ENCODE data around the gene CDKAL1.
"Not testable (repeated sequence)": the region's sequence is repeated elsewhere in the genome, so short reads cannot be mapped to it uniquely, and the experiment has no call there.

Gene CDKAL1

GRCh38 chr6:21073318-21073839, 539.1 kb downstream of the CDKAL1 start:
- DNase-seq (ENCODE audit: low read depth) = no peak

GRCh38 chr6:21074484-21074883, 540.2 kb downstream of the CDKAL1 start:
- no peak for DNase-seq (ENCODE audit: low read depth)

- no peak for DNase-seq (ENCODE audit: low read depth)
Observed at GRCh38 chr6:21075986-21076385, 541.7 kb downstream of the CDKAL1 start.

GRCh38 chr6:21078497-21078896, 544.2 kb downstream of the CDKAL1 start:
- DNase-seq (ENCODE audit: low read depth) = no peak

- DNase-seq (ENCODE audit: low read depth) = no peak
Observed at GRCh38 chr6:21079468-21080048, 545.3 kb downstream of the CDKAL1 start.

GRCh38 chr6:21080221-21080620, 546.0 kb downstream of the CDKAL1 start:
- no peak for DNase-seq (ENCODE audit: low read depth)

- DNase-seq (ENCODE audit: low read depth) = no peak
Observed at GRCh38 chr6:21082091-21082490, 547.8 kb downstream of the CDKAL1 start.

GRCh38 chr6:21083708-21084107, 549.5 kb downstream of the CDKAL1 start:
- DNase-seq (ENCODE audit: low read depth) = no peak

GRCh38 chr6:21084656-21085055, 550.4 kb downstream of the CDKAL1 start:
- no peak for DNase-seq (ENCODE audit: low read depth)

- DNase-seq (ENCODE audit: low read depth) = no peak
Observed at GRCh38 chr6:21085211-21085610, 551.0 kb downstream of the CDKAL1 start.

GRCh38 chr6:21085643-21086042, 551.4 kb downstream of the CDKAL1 start:
- DNase-seq (ENCODE audit: low read depth) = no peak

GRCh38 chr6:21087188-21087587, 552.9 kb downstream of the CDKAL1 start:
- DNase-seq (ENCODE audit: low read depth) = no peak

GRCh38 chr6:21091411-21091810, 557.2 kb downstream of the CDKAL1 start:
- DNase-seq (ENCODE audit: low read depth) = no peak

GRCh38 chr6:21092231-21092772, 558.0 kb downstream of the CDKAL1 start:
- not testable (repeated sequence) for DNase-seq (ENCODE audit: low read depth)

GRCh38 chr6:21095462-21095861, 561.2 kb downstream of the CDKAL1 start:
- DNase-seq (ENCODE audit: low read depth) = no peak

GRCh38 chr6:21098134-21098533, 563.9 kb downstream of the CDKAL1 start:
- DNase-seq (ENCODE audit: low read depth) = no peak

- DNase-seq (ENCODE audit: low read depth) = no peak
Observed at GRCh38 chr6:21098744-21099143, 564.5 kb downstream of the CDKAL1 start.

GRCh38 chr6:21099338-21100314, 565.4 kb downstream of the CDKAL1 start:
- no peak for DNase-seq (ENCODE audit: low read depth)

- no peak for DNase-seq (ENCODE audit: low read depth)
Observed at GRCh38 chr6:21100991-21101390, 566.7 kb downstream of the CDKAL1 start.

- no peak for DNase-seq (ENCODE audit: low read depth)
Observed at GRCh38 chr6:21101694-21102093, 567.4 kb downstream of the CDKAL1 start.

GRCh38 chr6:21102201-21102600, 567.9 kb downstream of the CDKAL1 start:
- DNase-seq (ENCODE audit: low read depth) = no peak

GRCh38 chr6:21102624-21103023, 568.4 kb downstream of the CDKAL1 start:
- DNase-seq (ENCODE audit: low read depth) = no peak
